Stimulated activated CD8-positive, alpha-beta memory T cell treated with anti-CD3 and anti-CD28 coated beads, Interleukin-4, amount 100 ng/mL, for 48 hours (primary cell): ENCODE results near the gene KIF1A.

ENCODE experiments used
- DNase-seq: peaks from one replicate; pipeline ENCODE4 v3.0.0-alpha.2; 2020

The KIF1A gene

DNA sequence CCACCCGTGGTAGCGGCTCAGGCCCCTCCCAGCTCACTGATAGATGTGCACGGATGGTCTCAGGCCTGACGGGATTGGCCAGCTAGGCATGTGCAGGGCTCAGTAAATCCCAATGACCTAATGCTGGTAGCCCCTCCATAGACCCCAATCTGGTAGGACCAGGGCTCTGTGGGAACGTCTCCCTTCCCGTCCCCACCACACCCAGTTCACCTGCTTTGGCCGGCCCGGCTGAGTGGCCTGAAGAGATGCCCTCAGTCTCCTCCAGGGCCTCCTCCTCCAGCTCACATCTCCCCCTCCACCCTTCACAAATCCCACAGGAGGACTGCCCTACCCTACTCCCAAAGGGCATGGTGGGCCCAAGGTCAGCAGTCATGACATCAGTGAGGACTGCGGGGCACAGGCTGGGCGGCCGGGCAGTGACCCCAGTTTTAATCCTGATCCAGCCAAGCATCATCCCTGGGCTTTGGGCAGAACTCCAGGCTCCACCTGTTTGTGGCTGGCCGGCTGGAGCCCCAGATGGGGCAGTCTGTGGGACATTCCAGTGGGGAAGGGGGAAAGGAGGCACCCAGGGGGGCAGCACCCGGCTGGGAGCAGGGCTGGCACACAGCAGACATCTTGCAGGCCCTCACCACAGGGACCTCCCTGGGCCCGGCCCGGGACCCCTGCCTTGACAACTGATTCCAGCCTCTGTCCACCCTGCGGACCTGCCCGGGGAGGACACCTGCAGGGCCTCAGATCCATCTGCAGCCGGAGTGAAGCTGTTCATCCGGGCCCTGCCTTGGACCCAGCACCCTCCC lies 2.3 kb downstream of the KIF1A start:
- DNase-seq, result peak; percentile 20

DNA sequence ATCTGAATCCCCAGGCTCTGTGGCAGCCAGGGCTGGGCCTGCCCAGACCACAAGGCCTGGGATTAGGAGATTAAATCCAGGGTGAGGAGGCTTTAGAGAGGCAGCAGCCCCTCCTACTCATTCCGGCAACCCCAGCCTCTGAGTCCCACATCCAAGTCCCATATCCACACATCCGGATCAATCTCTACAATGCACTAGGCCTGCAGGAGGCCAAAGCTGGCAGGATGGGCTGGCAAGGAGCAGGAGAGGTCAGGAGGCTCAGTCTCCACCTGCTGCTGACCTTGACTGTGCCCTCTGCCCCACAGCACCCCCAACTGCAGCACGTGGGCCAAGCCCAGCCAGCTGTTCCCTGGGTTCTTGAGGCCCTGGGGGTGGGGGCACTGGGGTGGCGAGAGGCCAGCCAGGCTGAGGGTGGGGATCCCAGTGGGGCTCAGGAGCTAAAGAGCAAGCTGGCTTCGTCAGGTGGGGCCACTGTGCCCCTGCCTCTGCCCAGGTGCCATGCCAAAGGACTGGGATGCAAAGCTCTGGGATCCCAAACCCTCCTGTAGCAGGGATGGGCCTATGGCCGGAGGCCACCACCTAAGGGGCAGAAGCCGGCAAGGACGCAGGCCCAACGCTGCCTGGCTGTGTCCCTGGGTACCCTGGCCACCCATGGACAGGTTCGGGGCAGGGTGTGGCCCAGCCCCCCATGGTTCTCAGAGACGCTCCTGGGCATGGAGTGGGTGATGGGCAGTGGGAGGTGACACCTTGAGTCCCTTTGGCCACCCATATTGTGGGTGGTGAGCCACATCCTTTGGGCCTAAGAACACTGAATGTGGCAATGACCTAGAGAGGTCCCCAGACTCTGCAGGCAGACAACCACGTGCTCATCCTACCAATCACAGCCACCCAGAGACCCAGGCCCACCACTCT lies 3.2 kb downstream of the KIF1A start:
- peak; percentile 17 for DNase-seq

DNA sequence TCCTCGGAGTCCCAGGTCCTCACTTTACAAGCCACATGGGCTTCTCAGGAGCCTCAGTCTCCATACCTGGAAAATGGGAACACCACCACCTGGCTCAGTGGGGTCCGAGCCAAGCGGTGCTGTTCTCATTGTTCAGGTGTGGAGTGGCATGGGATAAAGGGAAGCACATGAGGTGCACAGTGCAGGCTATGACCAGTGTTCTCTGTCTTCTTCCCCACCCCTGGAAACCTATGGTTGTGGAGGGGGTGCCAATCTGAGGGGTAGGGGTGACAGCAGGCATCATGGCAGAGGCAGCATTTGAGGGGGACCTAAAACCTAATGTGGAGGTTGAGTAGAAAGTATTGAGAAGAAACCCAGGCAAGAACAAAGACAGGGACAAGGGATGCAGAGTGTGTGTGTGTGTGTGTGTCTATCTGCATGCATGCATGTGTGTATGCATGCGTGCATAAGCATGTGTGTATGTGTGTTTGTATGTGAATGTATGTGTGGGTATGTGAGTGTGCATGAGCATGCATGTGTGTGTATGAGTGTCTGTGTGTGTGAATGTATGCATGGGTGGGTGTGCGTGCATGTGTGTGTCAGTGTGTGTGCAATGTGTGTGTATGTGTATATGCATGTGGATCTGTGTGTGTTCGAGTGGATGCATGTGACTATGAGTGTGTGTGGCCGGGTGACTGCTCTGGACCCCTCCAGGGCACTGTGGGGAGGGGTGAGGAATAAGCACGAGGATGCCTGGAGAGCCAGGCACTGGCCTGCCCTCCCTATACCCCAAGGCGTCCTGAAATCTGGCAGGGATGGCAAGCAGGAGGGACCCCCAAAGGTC lies 4.0 kb downstream of the KIF1A start:
- DNase-seq, result peak; percentile 12

DNA sequence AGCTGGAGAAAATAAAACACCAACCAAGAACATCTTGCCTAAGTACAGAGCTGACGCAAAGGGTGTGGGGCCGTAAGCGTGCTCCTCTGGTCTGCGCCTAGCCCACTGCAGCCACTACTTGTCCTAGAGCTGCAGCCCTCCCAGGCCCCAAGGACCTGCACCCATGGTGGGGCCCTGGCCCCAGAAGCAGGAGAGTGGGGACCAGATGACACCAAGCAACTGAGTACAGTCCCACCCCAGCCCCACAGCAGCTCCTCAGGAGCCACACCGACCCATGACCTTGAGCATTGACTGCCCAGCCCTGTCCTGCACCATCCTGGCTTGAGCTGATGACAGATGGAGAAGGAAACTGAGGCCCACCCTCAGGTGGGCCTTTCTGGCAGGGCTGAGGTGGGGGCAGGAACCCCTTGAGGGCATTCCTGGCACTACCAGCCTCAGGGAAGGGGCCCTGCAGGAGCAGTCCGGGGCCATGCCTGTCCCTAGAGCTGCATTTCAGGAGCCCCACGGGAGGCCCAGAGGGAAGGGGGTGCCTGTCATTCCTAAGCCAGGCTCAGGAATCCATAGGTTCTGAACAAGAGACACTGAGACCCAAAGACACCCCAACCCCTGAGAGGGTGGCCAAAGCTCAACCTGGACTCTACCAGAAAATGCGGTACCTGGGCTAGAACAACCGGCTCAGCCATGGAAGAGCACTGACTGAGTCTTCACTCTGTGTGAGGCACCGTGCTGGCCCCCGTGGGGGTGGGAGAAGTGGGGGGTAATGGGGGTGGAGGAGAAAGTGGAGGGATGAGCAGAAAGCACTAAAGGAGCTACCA lies 4.9 kb downstream of the KIF1A start:
- DNase-seq, result peak; percentile 16

DNA sequence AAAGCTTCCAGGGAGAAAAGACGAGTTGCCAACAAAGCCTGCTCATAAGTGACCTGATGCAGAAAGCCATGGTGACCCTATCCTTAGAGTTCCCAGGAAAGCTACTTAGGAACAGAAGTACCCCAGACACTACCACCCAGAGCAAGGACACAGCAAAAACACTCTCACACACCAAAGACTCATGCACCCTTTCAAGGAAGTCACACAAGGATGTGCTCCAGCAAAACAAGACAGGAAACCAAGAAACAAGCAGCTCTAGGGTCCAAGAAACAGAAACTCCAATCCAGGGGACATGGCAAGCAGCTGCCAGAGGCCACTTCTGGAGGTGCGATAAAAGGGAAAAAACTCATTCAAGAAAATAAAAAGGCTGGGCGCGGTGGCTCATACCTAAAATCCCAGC lies 5.7 kb downstream of the KIF1A start:
- DNase-seq, result no peak

DNA sequence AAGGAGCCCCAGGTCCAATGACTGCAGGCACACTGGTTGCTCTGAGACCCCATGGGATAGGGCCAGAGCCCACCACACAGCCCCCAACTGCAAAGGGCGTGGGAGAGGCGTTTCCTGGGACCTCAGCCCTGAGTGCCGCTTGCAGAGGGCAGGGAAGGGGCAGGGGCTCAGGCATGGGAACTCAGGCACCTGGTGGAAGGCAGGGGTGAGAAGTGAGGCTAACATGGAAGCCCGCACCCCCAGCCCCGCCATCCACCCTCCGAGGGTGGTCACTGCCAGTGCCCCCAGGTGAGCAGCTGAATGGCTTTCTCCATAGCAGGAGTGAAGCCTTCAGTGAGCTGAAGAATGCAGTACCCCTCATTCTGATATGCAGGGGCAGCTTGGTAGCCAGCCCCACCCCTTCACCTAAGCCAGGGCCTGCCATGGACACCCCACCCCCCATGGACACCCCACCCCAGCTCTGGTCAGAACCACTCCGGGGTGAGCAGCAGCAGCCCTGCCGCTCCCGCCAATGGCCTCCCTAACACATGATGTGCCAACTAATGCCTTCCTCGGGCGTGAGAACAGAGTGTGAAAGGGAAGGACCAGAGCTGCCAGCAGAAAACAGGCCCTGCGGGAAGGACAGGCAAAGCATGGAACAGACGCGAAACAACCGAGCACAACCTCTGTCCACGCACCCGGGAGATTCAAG lies 6.6 kb downstream of the KIF1A start:
- peak; percentile 5 for DNase-seq

DNA sequence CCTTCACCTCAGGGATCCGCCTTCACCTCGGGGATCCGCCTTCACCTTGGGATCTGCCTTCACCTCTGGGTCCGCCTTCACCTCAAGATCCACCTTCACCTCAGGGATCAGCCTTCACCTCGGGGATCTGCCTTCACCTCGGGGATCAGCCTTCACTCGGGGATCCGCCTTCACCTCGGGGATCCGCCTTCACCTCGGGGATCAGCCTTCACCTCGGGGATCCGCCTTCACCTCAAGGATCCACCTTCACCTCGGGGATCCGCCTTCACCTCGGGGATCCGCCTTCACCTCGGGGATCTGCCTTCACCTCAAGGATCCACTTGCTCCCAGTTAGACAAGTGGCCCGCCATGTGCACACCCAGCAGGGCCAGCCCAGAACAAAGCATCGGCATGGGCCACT lies 7.3 kb downstream of the KIF1A start:
- DNase-seq, result peak; percentile 19

DNA sequence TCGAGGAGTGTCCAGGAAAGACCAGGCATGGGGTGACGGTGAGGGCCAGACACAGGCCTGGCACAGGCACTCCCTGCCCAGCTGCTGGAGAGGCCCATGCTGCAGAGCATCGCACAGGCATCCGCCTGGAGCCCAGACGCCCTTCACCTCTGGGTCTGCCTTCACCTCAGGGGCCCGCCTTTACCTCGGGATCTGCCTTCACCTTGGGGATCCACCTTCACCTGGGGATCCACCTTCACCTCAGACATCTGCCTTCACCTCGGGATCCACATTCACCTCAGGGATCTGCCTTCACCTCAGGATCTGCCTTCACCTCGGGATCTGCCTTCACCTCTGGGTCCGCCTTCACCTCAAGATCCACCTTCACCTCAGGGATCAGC lies 7.7 kb downstream of the KIF1A start:
- DNase-seq, result no peak

DNA sequence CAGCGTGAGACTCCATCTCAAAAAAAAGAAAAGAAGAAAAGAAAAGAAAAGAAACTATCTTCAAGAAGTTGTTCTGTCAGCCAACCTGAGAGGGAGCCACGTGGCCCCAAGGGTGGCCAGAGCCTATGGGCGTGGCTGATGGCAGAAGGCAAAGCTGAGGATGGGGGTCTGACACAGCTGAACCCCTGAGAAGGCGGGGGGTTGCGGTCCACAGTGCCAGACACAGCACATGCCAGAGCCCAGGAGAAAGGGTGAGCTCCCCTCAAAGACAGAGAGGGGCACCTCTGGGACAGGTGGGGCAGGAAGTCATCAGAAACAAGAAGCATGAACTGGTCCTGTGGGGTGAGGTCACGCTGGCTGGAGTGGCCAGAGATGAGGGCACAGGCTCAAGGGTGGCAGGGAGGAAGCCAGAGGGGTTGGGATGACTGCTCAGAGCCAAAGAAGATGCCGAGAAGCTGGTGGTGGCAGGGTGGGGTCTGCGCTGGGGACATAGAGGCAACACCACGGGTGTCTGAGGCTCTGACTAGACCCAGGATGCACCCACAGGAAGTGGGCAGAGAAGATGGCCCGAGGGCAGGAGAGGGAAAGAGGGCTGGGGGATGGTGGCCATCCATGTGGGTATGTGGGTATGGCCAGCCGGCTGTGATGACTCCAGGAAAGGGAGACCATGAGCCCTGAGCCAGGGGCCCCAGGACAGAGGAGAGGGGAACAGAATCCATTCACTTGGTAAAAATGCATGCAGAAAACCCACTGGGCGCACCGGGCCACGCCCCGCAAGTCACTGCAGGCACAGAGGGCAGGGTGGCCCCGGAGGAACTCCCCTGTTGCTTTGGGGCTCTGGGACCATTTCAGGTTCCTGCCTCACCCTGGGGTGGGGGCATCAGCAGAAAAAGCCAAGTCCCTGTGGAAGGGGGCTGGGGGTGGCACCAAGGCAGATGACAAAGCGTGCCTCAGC lies 8.4 kb downstream of the KIF1A start:
- peak; percentile 14 for DNase-seq

DNA sequence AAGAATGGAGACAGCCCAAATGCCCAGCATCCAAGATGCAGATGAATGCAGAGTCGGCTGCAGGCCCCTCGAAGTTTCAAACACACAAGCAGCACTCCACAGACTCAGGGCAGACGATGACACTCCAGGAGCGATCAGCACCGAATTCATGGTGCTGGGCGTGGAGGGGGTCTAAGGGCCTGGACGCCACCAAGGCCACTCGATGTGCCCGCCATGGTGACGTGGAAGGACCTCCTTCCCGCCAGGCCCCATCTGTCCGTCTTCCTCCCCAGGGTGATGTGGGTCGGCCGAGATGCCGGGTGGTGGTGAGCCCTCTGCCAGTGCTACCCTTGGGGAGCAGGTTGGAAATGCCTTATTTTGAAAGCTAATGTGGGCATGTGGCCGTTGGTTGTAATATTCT lies 9.4 kb downstream of the KIF1A start:
- DNase-seq, result peak; percentile 16

DNA sequence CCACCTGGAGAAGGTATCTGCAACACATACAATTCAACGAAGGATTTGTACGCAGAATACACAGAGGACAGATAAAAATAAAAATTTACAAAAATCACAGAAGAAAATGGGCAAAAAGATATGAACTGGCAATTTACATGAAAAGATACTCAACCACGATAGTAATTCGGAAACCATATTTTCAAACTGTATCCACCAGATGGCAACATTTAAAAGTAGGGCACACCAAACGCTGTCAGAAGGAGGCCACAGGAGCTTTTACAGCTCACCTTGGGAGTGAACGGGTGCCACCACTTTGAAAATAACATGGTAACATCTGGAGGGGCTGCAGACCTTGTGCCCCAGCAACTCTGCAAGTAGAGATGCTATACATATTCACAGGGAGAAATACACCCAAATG lies 9.8 kb downstream of the KIF1A start:
- peak; percentile 1 for DNase-seq

DNA sequence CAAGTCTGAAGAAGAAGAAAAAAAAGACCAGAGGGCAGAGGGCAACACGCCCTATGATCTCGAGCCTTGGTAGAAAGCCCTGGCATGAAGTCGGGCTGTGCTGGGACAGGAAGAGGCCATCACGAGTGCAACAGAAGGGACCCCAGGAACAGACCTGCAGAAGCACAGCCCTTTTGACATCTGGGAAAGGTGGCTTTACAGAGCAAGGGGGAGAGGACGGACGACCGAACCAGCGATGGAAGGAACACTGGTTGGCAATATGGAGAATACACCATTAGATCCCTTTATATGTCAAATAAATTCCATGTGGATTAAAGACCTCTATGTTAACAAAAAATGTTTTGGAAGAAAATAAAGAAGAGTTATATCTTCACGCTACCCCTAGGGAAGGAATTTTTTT lies 10.7 kb downstream of the KIF1A start:
- no peak for DNase-seq

DNA sequence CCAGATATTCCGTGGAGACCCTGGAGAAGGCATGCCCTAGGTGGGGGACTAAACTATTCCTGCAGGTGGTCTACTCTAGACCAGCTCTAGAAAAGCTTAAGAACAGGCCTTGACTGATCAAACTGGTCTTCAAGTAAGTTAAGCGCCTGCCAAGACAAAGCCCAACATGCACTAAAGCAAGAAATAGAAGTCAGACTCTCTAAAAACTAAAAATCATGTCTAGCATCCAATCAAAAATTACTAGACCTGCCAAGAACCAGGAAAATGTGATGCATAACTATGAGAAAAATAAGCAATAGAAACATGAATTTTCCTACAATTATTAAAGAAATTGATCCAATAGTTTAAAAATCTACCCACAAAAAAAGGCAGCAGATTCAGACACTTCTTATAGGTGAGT lies 13.6 kb downstream of the KIF1A start:
- no peak for DNase-seq

DNA sequence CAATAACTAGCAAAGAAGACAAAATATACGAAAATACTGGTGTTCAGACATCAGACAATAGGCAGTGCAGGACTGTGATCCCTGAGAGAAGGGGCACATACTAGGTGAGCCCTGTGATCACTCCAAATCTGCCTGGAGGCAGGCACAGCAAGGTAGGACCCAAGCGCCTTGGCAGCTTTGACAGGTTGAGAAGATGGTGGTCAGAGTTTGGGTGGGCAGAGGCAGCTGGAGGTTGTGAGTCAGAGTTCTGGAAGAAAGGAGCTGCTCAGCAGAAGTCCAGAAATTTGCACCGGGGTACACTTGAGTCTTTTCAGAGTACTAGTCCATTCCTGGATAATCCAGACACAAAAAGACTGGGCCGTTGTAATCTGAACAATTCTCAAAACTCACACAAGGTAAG lies 14.0 kb downstream of the KIF1A start:
- peak; percentile 8 for DNase-seq

DNA sequence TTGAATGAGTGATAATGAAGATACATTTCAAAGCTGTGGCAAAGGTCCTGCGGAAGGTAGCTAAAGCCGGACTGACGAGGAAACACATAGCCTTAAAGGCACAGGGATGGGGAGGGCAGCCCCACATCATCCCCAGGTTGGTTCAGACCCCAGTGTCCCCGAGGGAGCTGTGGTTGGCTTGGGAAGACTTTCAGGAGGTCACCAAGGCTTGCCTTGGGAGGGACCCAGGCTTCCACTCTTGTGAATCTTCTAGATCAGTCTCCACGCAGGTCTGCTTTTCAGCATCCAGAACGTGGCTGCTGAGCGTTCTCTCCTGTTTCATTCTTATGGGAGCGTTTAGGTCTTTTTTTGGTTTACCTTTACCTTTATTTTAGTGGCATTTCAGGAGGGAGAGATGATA lies 16.8 kb downstream of the KIF1A start:
- no peak for DNase-seq

DNA sequence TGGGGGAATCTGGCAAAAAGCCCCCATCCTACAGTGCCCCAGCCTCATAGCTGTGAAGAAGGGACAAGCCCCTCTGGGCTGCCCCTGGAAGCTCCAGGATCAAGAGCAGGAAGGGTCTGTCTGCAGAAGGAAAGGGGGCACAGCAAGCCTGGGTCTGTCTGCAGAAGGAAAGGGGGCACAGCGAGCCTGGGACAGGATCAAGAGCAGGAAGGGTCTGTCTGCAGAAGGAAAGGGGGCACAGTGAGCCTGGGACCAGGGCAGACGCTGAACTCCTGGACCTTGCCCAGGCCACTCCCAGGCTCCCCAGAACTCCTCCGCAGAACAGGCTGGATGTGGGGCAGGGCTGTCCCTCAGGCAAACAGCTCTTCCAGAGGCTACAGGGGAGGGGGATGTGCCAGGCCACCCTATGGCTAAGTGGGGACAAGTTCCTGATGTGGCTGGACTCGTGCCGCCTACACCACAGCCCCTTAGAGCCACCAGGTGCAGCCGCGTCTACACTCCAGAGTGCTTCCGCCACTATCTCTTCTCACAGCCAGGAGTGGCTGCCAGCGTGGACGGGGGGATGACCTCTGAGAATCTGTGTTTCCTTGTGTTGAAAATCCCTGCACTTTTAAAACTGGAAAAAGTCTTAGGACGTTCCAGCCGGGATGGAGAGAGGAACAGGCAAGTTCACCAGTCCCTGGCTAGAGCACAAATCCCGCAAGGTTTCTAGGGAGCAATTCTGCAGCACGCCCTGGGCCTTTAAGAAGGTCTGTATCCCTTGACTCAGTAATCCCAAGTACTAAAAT lies 20.8 kb downstream of the KIF1A start:
- DNase-seq, result no peak

DNA sequence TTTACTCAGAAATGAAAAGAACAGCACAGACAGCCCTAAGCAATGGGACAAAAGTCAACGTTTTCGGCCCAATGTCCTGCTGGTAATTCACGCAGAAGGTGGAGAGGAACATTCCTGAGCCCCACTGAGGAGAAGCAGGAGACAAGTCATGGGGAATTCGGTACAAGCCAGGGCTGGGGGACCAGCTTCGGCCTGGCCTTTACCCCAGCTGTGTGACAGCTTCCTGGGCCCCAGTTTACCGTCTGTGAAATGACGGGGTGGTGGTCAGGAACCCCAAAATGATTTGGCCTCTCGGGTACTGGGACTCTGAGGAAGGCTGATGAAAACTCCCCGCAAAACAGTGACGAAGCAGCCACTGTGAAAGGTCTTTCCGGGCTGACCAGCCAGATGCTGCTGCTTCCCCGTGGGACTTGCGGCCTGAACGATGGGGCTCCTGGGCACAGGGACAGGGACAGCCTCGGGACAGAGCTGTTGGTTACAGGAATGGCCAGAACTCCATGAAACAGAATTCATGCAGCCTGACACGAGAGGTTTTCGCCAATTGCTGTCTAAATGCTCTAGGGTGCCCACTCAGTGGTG lies 21.6 kb downstream of the KIF1A start:
- no peak for DNase-seq

DNA sequence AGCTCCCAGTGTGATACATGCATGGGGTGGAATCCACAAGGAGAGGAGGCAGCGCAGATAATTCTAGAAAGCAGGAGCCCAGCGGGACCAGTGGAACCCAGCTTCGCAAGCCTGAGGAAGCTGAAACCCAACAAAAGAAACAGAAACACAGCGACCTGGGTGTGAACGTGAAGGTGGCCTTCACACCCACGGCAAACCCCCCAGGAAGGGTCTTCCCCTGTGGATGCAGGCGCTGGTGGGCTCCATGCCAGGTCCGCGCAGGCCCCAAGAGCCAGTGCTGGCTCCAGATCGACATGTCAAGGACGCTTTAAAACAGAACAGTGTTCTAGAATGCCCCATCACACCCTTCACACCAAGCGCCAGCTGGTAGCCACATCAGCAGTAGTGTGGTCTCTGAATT lies 22.1 kb downstream of the KIF1A start:
- DNase-seq, result no peak

DNA sequence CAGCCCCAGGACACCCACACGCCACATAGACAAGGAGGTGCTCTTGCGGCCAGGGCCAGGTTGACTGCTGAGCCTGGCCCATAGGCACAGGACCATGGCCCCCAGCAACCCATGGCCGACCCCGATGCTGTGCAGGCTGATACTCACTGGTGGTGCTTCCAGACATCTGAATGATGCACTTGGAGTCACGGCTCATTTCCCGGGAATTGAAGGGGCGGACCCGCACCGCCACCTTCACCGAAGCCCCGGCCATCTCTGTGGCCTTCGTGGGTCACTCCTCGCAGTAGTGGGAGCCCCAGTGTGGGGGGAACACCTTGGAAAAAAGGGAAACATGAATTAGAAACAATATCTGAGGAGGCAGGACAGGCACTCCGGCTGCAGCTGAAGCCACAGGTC lies 22.5 kb downstream of the KIF1A start:
- DNase-seq, result no peak
